ENCODE results near the gene FARS2.

Gene FARS2

GRCh38 chr6:5587648-5588047, 326.3 kb downstream of the FARS2 start:
- DNase-seq = no peak

- no peak for DNase-seq
These were observed 328.3 kb downstream of the FARS2 start for GRCh38 chr6:5589422-5590141.

GRCh38 chr6:5590187-5590586, 328.9 kb downstream of the FARS2 start:
- no peak for DNase-seq

GRCh38 chr6:5592886-5593519, 331.7 kb downstream of the FARS2 start:
- DNase-seq = no peak

- no peak for DNase-seq
These were observed 333.9 kb downstream of the FARS2 start for GRCh38 chr6:5595184-5595583.

GRCh38 chr6:5597413-5597812, 336.1 kb downstream of the FARS2 start:
- DNase-seq = no peak

GRCh38 chr6:5598123-5598522, 336.8 kb downstream of the FARS2 start:
- DNase-seq = no peak

GRCh38 chr6:5599127-5599526, 337.8 kb downstream of the FARS2 start:
- DNase-seq = no peak

GRCh38 chr6:5605937-5606336, 344.6 kb downstream of the FARS2 start:
- DNase-seq = no peak

- DNase-seq = no peak
These were observed 345.2 kb downstream of the FARS2 start for GRCh38 chr6:5606546-5606945.

- DNase-seq = no peak
These were observed 349.3 kb downstream of the FARS2 start for GRCh38 chr6:5610640-5611039.

GRCh38 chr6:5617179-5617578, 355.9 kb downstream of the FARS2 start:
- no peak for DNase-seq

- DNase-seq = no peak
These were observed 357.9 kb downstream of the FARS2 start for GRCh38 chr6:5619249-5619648.

GRCh38 chr6:5622276-5623005, 361.1 kb downstream of the FARS2 start:
- no peak for DNase-seq

- DNase-seq = no peak
These were observed 362.5 kb downstream of the FARS2 start for GRCh38 chr6:5623769-5624168.

GRCh38 chr6:5624256-5624655, 362.9 kb downstream of the FARS2 start:
- DNase-seq = no peak

GRCh38 chr6:5626727-5627426, 365.6 kb downstream of the FARS2 start:
- DNase-seq = no peak

- DNase-seq = no peak
These were observed 369.3 kb downstream of the FARS2 start for GRCh38 chr6:5630636-5631035.

- DNase-seq = no peak
These were observed 371.1 kb downstream of the FARS2 start for GRCh38 chr6:5632348-5632935.

GRCh38 chr6:5634525-5634924, 373.2 kb downstream of the FARS2 start:
- no peak for DNase-seq

GRCh38 chr6:5636210-5637030, 375.1 kb downstream of the FARS2 start:
- no peak for DNase-seq

- no peak for DNase-seq
These were observed 376.4 kb downstream of the FARS2 start for GRCh38 chr6:5637714-5638113.
